ENCODE results near the gene SREBF1.

Gene SREBF1

GRCh38 chr17:17830740-17831207 lies 6.0 kb downstream of the SREBF1 start:
- DNase-seq = no peak
- in situ Hi-C loops (cut with HindIII; ENCODE audit: low pct_ligation_motif_present, low pct_unique_long_range_greater_than_20kb, low sequenced_read_pairs) = no loop called here

- in situ Hi-C loops (cut with HindIII; ENCODE audit: low pct_ligation_motif_present, low pct_unique_long_range_greater_than_20kb, low sequenced_read_pairs) = no loop called here
- DNase-seq = no peak
Measured at GRCh38 chr17:17830269-17830567, 6.6 kb downstream of the SREBF1 start.

- no peak for DNase-seq
- in situ Hi-C loops (cut with HindIII; ENCODE audit: low pct_ligation_motif_present, low pct_unique_long_range_greater_than_20kb, low sequenced_read_pairs) = no loop called here
Measured at GRCh38 chr17:17827826-17828621, 8.8 kb downstream of the SREBF1 start.

- DNase-seq = no peak
- in situ Hi-C loops (cut with HindIII; ENCODE audit: low pct_ligation_motif_present, low pct_unique_long_range_greater_than_20kb, low sequenced_read_pairs) = no loop called here
Measured at GRCh38 chr17:17826942-17827785, 9.6 kb downstream of the SREBF1 start.

- DNase-seq = no peak
- in situ Hi-C loops (cut with HindIII; ENCODE audit: low pct_ligation_motif_present, low pct_unique_long_range_greater_than_20kb, low sequenced_read_pairs) = no loop called here
Measured at GRCh38 chr17:17826342-17826713, 10.5 kb downstream of the SREBF1 start.

- in situ Hi-C loops (cut with HindIII; ENCODE audit: low pct_ligation_motif_present, low pct_unique_long_range_greater_than_20kb, low sequenced_read_pairs) = no loop called here
- no peak for DNase-seq
Measured at GRCh38 chr17:17824783-17825614, 11.8 kb downstream of the SREBF1 start.

- in situ Hi-C loops (cut with HindIII; ENCODE audit: low pct_ligation_motif_present, low pct_unique_long_range_greater_than_20kb, low sequenced_read_pairs) = no loop called here
- no peak for DNase-seq
Measured at GRCh38 chr17:17824119-17824782, 12.5 kb downstream of the SREBF1 start.

- DNase-seq = peak; percentile 92
- in situ Hi-C loops (cut with HindIII; ENCODE audit: low pct_ligation_motif_present, low pct_unique_long_range_greater_than_20kb, low sequenced_read_pairs) = no loop called here
Measured at GRCh38 chr17:17823433-17824118, 13.2 kb downstream of the SREBF1 start.

- in situ Hi-C loops (cut with HindIII; ENCODE audit: low pct_ligation_motif_present, low pct_unique_long_range_greater_than_20kb, low sequenced_read_pairs) = no loop called here
- no peak for DNase-seq
Measured at GRCh38 chr17:17822616-17823015, 14.2 kb downstream of the SREBF1 start.

- DNase-seq = no peak
- in situ Hi-C loops (cut with HindIII; ENCODE audit: low pct_ligation_motif_present, low pct_unique_long_range_greater_than_20kb, low sequenced_read_pairs) = no loop called here
Measured at GRCh38 chr17:17822189-17822588, 14.6 kb downstream of the SREBF1 start.

GRCh38 chr17:17820463-17821158 lies 16.2 kb downstream of the SREBF1 start:
- in situ Hi-C loops (cut with HindIII; ENCODE audit: low pct_ligation_motif_present, low pct_unique_long_range_greater_than_20kb, low sequenced_read_pairs) = no loop called here
- DNase-seq = no peak

GRCh38 chr17:17820046-17820445 lies 16.7 kb downstream of the SREBF1 start:
- DNase-seq = no peak
- in situ Hi-C loops (cut with HindIII; ENCODE audit: low pct_ligation_motif_present, low pct_unique_long_range_greater_than_20kb, low sequenced_read_pairs) = no loop called here

- in situ Hi-C loops (cut with HindIII; ENCODE audit: low pct_ligation_motif_present, low pct_unique_long_range_greater_than_20kb, low sequenced_read_pairs) = no loop called here
- DNase-seq = peak; percentile 88
Measured at GRCh38 chr17:17819561-17819995, 17.2 kb downstream of the SREBF1 start.

GRCh38 chr17:17819111-17819510 lies 17.7 kb downstream of the SREBF1 start:
- DNase-seq = no peak
- in situ Hi-C loops (cut with HindIII; ENCODE audit: low pct_ligation_motif_present, low pct_unique_long_range_greater_than_20kb, low sequenced_read_pairs) = no loop called here

- peak; percentile 57 for DNase-seq
- in situ Hi-C loops (cut with HindIII; ENCODE audit: low pct_ligation_motif_present, low pct_unique_long_range_greater_than_20kb, low sequenced_read_pairs) = no loop called here
Measured at GRCh38 chr17:17818088-17818526, 18.7 kb downstream of the SREBF1 start.

GRCh38 chr17:17817552-17817947 lies 19.2 kb downstream of the SREBF1 start:
- in situ Hi-C loops (cut with HindIII; ENCODE audit: low pct_ligation_motif_present, low pct_unique_long_range_greater_than_20kb, low sequenced_read_pairs) = no loop called here
- DNase-seq = no peak

GRCh38 chr17:17816831-17817551 lies 19.8 kb downstream of the SREBF1 start:
- DNase-seq = no peak
- in situ Hi-C loops (cut with HindIII; ENCODE audit: low pct_ligation_motif_present, low pct_unique_long_range_greater_than_20kb, low sequenced_read_pairs) = no loop called here
